ENCODE measurements around the gene FKBP15.

DNA sequence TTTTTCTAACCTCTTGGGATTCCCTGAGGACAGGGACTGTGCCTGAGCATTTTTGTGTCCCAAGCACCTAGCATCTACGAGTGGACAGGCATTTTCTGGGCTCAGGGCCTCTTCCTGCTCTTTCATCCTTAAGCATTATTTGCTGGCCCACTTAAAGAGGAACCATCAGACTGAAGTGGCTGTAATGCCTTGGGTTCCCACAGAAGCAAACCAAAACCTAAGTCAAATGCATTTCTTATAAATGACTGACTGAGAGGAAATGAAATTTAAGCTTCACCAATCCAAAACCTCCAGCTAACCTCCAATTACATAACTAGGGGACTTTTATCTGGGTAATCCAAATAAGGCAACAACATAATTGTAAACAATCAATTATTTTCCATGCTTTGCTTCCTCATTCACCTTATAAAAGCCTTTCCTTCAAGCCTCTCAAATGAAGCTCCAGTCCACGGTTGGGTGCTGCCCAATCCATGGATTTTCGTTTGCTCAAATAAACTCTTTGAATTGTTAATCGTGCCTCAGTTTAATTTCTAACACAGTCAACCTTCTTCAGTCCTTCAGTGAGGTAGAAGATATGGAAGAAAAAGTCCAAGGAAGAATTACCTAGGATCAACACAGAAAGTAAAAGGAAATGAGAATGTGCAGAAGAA, 95.6 kb downstream of the FKBP15 start:
- TF ChIP-seq, protein P1, sequence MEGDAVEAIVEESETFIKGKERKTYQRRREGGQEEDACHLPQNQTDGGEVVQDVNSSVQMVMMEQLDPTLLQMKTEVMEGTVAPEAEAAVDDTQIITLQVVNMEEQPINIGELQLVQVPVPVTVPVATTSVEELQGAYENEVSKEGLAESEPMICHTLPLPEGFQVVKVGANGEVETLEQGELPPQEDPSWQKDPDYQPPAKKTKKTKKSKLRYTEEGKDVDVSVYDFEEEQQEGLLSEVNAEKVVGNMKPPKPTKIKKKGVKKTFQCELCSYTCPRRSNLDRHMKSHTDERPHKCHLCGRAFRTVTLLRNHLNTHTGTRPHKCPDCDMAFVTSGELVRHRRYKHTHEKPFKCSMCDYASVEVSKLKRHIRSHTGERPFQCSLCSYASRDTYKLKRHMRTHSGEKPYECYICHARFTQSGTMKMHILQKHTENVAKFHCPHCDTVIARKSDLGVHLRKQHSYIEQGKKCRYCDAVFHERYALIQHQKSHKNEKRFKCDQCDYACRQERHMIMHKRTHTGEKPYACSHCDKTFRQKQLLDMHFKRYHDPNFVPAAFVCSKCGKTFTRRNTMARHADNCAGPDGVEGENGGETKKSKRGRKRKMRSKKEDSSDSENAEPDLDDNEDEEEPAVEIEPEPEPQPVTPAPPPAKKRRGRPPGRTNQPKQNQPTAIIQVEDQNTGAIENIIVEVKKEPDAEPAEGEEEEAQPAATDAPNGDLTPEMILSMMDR (IDR thresholded peaks at IDR 0.05; ENCODE audit: extremely low read depth in 1 of 2, insufficient read depth in 1 of 2, low read depth in 1 of 2, low read length in 2 of 2): no peak
- TF ChIP-seq POLR2A (IDR thresholded peaks at IDR 0.05; ENCODE audit: low read depth, low read length) (no peak), EZH2 (IDR thresholded peaks at IDR 0.05; ENCODE audit: borderline replicate concordance, low read depth, low read length, severe bottlenecking) (no peak)

Data from endothelial cell of umbilical vein (primary cell).